GM21360 (cell line): ENCODE results near the gene RPL10A.

Experiments used
- ATAC-seq: cut with Tn5 transposase; IDR thresholded peaks from one replicate; pipeline ENCODE4 v1.9.1; 2021; ENCODE audit warnings: mild to moderate bottlenecking, moderate library complexity; ENCODE audit not compliant: unreplicated experiment

The RPL10A gene

GRCh38 chr6:35474131-35474941, 6.1 kb downstream of the RPL10A start:
- no peak for ATAC-seq

- ATAC-seq, result no peak
Measured at GRCh38 chr6:35474942-35475570, 6.9 kb downstream of the RPL10A start.

- ATAC-seq, result no peak
Measured at GRCh38 chr6:35475573-35475972, 7.4 kb downstream of the RPL10A start.

- ATAC-seq, result no peak
Measured at GRCh38 chr6:35476004-35476403, 7.8 kb downstream of the RPL10A start.

GRCh38 chr6:35477028-35477427, 8.8 kb downstream of the RPL10A start:
- ATAC-seq, result no peak

GRCh38 chr6:35477551-35478179, 9.5 kb downstream of the RPL10A start:
- ATAC-seq, result no peak

GRCh38 chr6:35478259-35478658, 10.1 kb downstream of the RPL10A start:
- ATAC-seq, result no peak

GRCh38 chr6:35480176-35480575, 12.0 kb downstream of the RPL10A start:
- no peak for ATAC-seq

GRCh38 chr6:35481226-35481625, 13.0 kb downstream of the RPL10A start:
- ATAC-seq, result no peak

GRCh38 chr6:35483062-35483461, 14.9 kb downstream of the RPL10A start:
- ATAC-seq, result no peak

- no peak for ATAC-seq
Measured at GRCh38 chr6:35483490-35483889, 15.3 kb downstream of the RPL10A start.

GRCh38 chr6:35483893-35484645, 15.9 kb downstream of the RPL10A start:
- no peak for ATAC-seq

- no peak for ATAC-seq
Measured at GRCh38 chr6:35484921-35485392, 16.8 kb downstream of the RPL10A start.

- no peak for ATAC-seq
Measured at GRCh38 chr6:35485402-35485877, 17.2 kb downstream of the RPL10A start.

GRCh38 chr6:35486005-35486925, 18.1 kb downstream of the RPL10A start:
- no peak for ATAC-seq

GRCh38 chr6:35487658-35488516, 19.7 kb downstream of the RPL10A start:
- no peak for ATAC-seq

- no peak for ATAC-seq
Measured at GRCh38 chr6:35488517-35488862, 20.3 kb downstream of the RPL10A start.

GRCh38 chr6:35489066-35489465, 20.9 kb downstream of the RPL10A start:
- no peak for ATAC-seq
